Measurements from ENCODE around the gene HIPK2. TPM values are rescaled to one million over a fixed set of nuclear protein-coding genes. Genes with fewer than 3 reads are reported as not detected.

Gene HIPK2
- total and polyA plus RNA-seq, 2 donors (not counting 3 experiments of a cell fraction or from before 2014, with no cell fraction given), result 9.0 to 43.8 TPM

- no peak overlapping the region for H3K27ac ChIP-seq (ENCODE audit: insufficient read depth, low read depth, low read length)
- no peaks in the 10 kb centered on the region for H3K36me3 ChIP-seq (ENCODE audit: control insufficient read depth in 2 of 2, extremely low read depth in 1 of 2, insufficient read depth in 2 of 2, low read length in 2 of 2)
- H3K9me3 ChIP-seq (replicated peaks; ENCODE audit: control insufficient read depth, insufficient read depth, low read length), result no peaks in the 10 kb centered on the region
- dilution Hi-C loops (cut with MboI; ENCODE audit: extremely low pct_ligation_motif_present, low sequenced_read_pairs), result no loop called here
- H2AFZ ChIP-seq (ENCODE audit: low read depth, low read length), result no peak overlapping the region
- H3K27me3 ChIP-seq (ENCODE audit: control insufficient read depth in 2 of 2, insufficient read depth in 2 of 2, low read length in 2 of 2), result no peaks in the 10 kb centered on the region
- POLR2A ChIA-PET, result no interaction called here
- H3K79me2 ChIP-seq (ENCODE audit: control insufficient read depth, insufficient read depth, low read length), result peaks cover 49% of the 10 kb centered on the region
- no peak overlapping the region for H3K9ac ChIP-seq (replicated peaks; ENCODE audit: extremely low read depth, insufficient read depth, low read length)
- H3K9me1 ChIP-seq (replicated peaks; ENCODE audit: control insufficient read depth, extremely low read depth, insufficient read depth, low read length), result no peaks in the 10 kb centered on the region
- no peak for DNase-seq (ENCODE audit: low read depth, low spot score)
- TF ChIP-seq, protein P1, sequence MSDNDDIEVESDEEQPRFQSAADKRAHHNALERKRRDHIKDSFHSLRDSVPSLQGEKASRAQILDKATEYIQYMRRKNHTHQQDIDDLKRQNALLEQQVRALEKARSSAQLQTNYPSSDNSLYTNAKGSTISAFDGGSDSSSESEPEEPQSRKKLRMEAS (IDR thresholded peaks at IDR 0.05; ENCODE audit: insufficient read depth, insufficient read length), result no peak
- TF ChIP-seq CTCF (IDR thresholded peaks at IDR 0.05; ENCODE audit: extremely low read depth in 1 of 2, insufficient read depth in 1 of 2, low read depth in 1 of 2, low read length in 2 of 2) (no peak), JUN (IDR thresholded peaks at IDR 0.05; ENCODE audit: borderline replicate concordance, insufficient read depth, insufficient read length, low read depth) (no peak), FOS (IDR thresholded peaks at IDR 0.05; ENCODE audit: borderline replicate concordance, insufficient read depth, low read length) (no peak), MYC (IDR thresholded peaks at IDR 0.05; ENCODE audit: low read depth, low read length) (no peak), EZH2 (IDR thresholded peaks at IDR 0.05; ENCODE audit: borderline replicate concordance, low read depth, low read length, severe bottlenecking) (no peak)
- no peaks in the 10 kb centered on the region for H4K20me1 ChIP-seq (replicated peaks; ENCODE audit: control insufficient read depth, extremely low read depth, insufficient read depth, low read length)
- no TSS peak for BruUV-seq (replicated peaks)
- intact Hi-C loops (cut with micrococcal nuclease), result no loop called here
- no peak overlapping the region for H3K4me2 ChIP-seq (ENCODE audit: insufficient read depth, low read length)
- no peak overlapping the region for H3K4me3 ChIP-seq (replicated peaks in 1 of 3; ENCODE audit: insufficient read depth in 1 of 3, low read depth in 1 of 3, low read length in 3 of 3)
- H3K4me1 ChIP-seq (ENCODE audit: control insufficient read depth, extremely low read depth, insufficient read depth, low read length), result peaks cover 9% of the 10 kb centered on the region
- CTCF ChIA-PET, result interaction anchor here (1.2 kb wide), 1 partner anchor 10 kb away, joined by 3 read pairs; no protein-coding TSS in a partner anchor
- FAIRE-seq, result peak; percentile 33
These were observed 119.5 kb downstream of the HIPK2 start for GRCh38 chr7:139658296-139658695.

Data from endothelial cell of umbilical vein (primary cell).